B cell (primary cell): ENCODE data around the gene NCOA3. TPM values are rescaled to one million over a fixed set of nuclear protein-coding genes. Genes with fewer than 3 reads are reported as not detected.
A peak's percentile ranks its signal among the peaks of the same experiment; 100 is the strongest.

Source experiments
- ATAC-seq: fragments of 200-7000 bp; cut with Tn5 transposase; one replicate; pipeline ENCODE4 v1.10.0; 2021; ENCODE audit warnings: low read depth, mild to moderate bottlenecking, moderate number of reproducible peaks, moderate library complexity
- CTCF ChIA-PET: fragments of 350-600 bp; sonication (Branson Sonifier 250); formaldehyde crosslinking; loops from one replicate; lab custom pipeline; 2021; ENCODE audit warnings: antibody characterized with exemption, inconsistent platforms; lab: Charles Lee
- POLR2A ChIA-PET: fragments of 350-600 bp; sonication (Branson Sonifier 250); formaldehyde crosslinking; loops from one replicate; lab custom pipeline; 2021; ENCODE audit warnings: antibody characterized with exemption; lab: Charles Lee
- DNase-seq: peaks from one replicate; pipeline ENCODE4 v3.0.0; 2013
- H2AFZ ChIP-seq: 2 replicates; pipeline ENCODE4 v1.6.1; 2012; ENCODE audit warnings: mild to moderate bottlenecking, low read depth, low read length; ENCODE audit not compliant: insufficient read depth, poor library complexity, severe bottlenecking
- H3K27ac ChIP-seq, 2 donors: 1 replicate in 1 of 2; 2 replicates in 1 of 2; pipeline ENCODE4 v1.5.1; 2012 to 2013; ENCODE audit warnings: low read length in 2 of 2, mild to moderate bottlenecking in 2 of 2, moderate library complexity in 1 of 2
- H3K27me3 ChIP-seq, 4 experiments: fragments of 200-600 bp in 1 of 4; sonication (generic) in 1 of 4; replicated peaks in 1 of 4; 1 replicate in 2 of 4; 2 replicates in 2 of 4; pipeline versions ENCODE4 v1.6.1 to v1.7.0; 2013 to 2016; ENCODE audit warnings: low read length in 3 of 4, mild to moderate bottlenecking in 2 of 4, mixed read lengths in 1 of 4, moderate library complexity in 1 of 4; ENCODE audit not compliant: insufficient read depth in 4 of 4, control insufficient read depth in 3 of 4; ENCODE audit errors: control extremely low read depth in 1 of 4
- H3K36me3 ChIP-seq, 2 experiments: replicated peaks in 1 of 2; 1 replicate in 1 of 2; 2 replicates in 1 of 2; pipeline versions ENCODE4 v1.6.1 to v1.7.1; 2013; ENCODE audit warnings: low read length in 1 of 2; ENCODE audit not compliant: insufficient read depth in 2 of 2, control insufficient read depth in 1 of 2; ENCODE audit errors: control extremely low read depth in 1 of 2, extremely low read depth in 1 of 2
- H3K4me1 ChIP-seq, 2 donors: fragments of 200-600 bp in 1 of 2; sonication (generic) in 1 of 2; 1 replicate in 1 of 2; 2 replicates in 1 of 2; pipeline versions ENCODE4 v1.5.1 to v1.6.1; 2013 to 2017; ENCODE audit warnings: low read length in 2 of 2; ENCODE audit not compliant: control insufficient read depth in 2 of 2, insufficient read depth in 2 of 2
- H3K4me2 ChIP-seq: replicated peaks from 2 replicates; pipeline ENCODE3; 2012; ENCODE audit warnings: mild to moderate bottlenecking, low read depth, low read length; ENCODE audit not compliant: poor library complexity, severe bottlenecking
- H3K4me3 ChIP-seq, 5 experiments: fragments of 200-600 bp in 1 of 5; sonication (generic) in 1 of 5; 1 replicate in 3 of 5; 2 replicates in 2 of 5; pipeline versions ENCODE4 v1.5.1 to v1.7.0; 2011 to 2016; ENCODE audit warnings: low read length in 4 of 5, mild to moderate bottlenecking in 4 of 5, low read depth in 2 of 5, control low read depth in 1 of 5, moderate library complexity in 1 of 5; ENCODE audit not compliant: insufficient read depth in 1 of 5; ENCODE audit errors: control extremely low read depth in 1 of 5, extremely low read depth in 1 of 5
- H3K79me2 ChIP-seq: fragments of 200-600 bp; sonication (generic); one replicate; pipeline ENCODE4 v1.6.0; 2016; ENCODE audit warnings: low read length; ENCODE audit not compliant: control insufficient read depth, insufficient read depth
- H3K9ac ChIP-seq: fragments of 200-600 bp; sonication (generic); 2 replicates; pipeline ENCODE4 v1.6.1; 2017; ENCODE audit warnings: mild to moderate bottlenecking, low read length, moderate library complexity
- H3K9me3 ChIP-seq, 3 donors: one replicate each; pipeline versions ENCODE4 v1.6.1 to v1.7.1; 2013; ENCODE audit warnings: low read length in 2 of 3; ENCODE audit not compliant: control insufficient read depth in 2 of 3, insufficient read depth in 1 of 3; ENCODE audit errors: control extremely low read depth in 1 of 3
- H4K20me1 ChIP-seq: 2 replicates; pipeline ENCODE4 v1.6.0; 2012; ENCODE audit warnings: mild to moderate bottlenecking, low read length; ENCODE audit not compliant: insufficient read depth, control insufficient read depth, poor library complexity, severe bottlenecking
- H3K27ac Mint-ChIP-seq: one replicate; pipeline ENCODE4 v1.8.0; 2021; ENCODE audit warnings: mixed read lengths
- H3K27me3 Mint-ChIP-seq: one replicate; pipeline ENCODE4 v1.8.0; 2021; ENCODE audit warnings: mixed read lengths
- H3K4me1 Mint-ChIP-seq: one replicate; pipeline ENCODE4 v1.8.0; 2021; ENCODE audit warnings: mixed read lengths
- H3K4me3 Mint-ChIP-seq: one replicate; pipeline ENCODE4 v1.8.0; 2021; ENCODE audit warnings: mixed read lengths
- H3K9me3 Mint-ChIP-seq: one replicate; pipeline ENCODE4 v1.8.0; 2022; ENCODE audit warnings: mixed read lengths; ENCODE audit not compliant: insufficient read depth
- EZH2 ChIP-seq: IDR thresholded peaks from 2 replicates; pipeline ENCODE4 v1.6.1; 2012; ENCODE audit warnings: borderline replicate concordance, low read depth, mild to moderate bottlenecking, moderate library complexity, low read length; ENCODE audit not compliant: insufficient read depth, poor library complexity, severe bottlenecking
- WGBS: methylation state at CpG from one replicate; pipeline ENCODE4 v1.1.5; 2013; ENCODE audit warnings: missing lambda C conversion rate; ENCODE audit not compliant: insufficient coverage; 5-methylcytosine and 5-hydroxymethylcytosine counted together
- intact Hi-C: fragments of 100-400 bp; cut with micrococcal nuclease; formaldehyde crosslinking; loops from one replicate; pipeline ENCODE4 v1.10.0; 2022
- polyA plus RNA-seq: library from polyadenylated mRNA; depleted of rRNA; stranded (reverse); fragments of >200 nt; gene quantifications from 2 replicates; pipeline ENCODE4 v1.2.3, GENCODE V29; 2012
- total RNA-seq, 2 donors: library from RNA; stranded (reverse); fragments of 120-200 nt in 1 of 2; gene quantifications; 1 replicate in 1 of 2; 2 replicates in 1 of 2; pipeline versions ENCODE4 v1.2.3 to v1.2.4, GENCODE V29; 2013 to 2022
- TF ChIP-seq, protein P1 (sequence below): fragments of 200-600 bp; IDR thresholded peaks from one replicate; pipeline ENCODE4 v1.8.0; 2022; ENCODE audit warnings: antibody characterized with exemption, mild to moderate bottlenecking

The NCOA3 gene
- total and polyA plus RNA-seq, 2 donors (not counting 1 experiment from before 2014, with no cell fraction given) = 54.0 to 309 TPM

DNA sequence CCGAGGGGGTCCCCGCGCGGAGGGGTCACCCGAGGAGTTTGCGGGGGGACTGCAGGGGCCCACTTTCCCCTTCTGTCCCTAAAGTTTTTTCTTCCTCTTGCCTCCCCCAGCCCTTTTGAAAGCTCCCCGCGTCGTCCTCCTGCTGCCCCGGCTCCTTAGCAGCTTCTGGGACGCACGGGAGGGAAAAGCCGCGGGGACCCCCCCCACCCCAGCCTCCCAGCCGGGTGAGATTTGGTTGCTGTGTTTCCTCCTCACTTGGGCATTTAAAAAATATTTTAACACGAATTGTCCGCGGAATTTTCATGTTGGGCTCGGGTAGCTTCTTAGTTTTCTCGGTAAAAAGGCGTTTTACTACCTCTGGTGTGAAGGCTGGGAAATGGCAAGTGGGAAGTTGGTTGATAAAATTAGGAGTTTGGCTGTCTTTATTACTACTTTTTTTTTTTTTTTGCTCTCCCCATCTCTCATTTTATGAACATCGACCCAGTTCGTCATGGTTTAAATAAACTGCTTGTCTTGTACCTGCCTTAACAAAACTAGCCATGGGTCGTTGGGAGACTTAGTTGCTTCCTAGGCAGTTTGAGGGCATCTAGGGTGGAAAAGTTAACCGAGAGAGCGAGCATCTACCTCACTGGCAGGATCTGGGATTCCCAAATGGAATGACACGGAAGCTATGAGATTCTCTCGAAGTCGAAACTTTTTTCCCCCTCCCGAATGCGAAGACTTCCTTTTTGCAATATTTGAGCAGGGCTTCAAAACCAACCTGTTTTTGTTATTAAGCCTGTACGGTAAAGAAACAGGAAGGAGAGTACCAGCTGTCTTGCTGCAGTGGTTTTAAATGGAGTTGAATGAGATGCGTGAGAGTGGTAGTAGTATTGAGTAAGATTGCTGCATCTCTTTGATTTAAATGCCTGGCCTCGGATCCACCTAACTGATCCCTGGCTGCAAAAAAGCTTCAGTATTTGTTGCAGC lies 868 bp downstream of the NCOA3 start:
- ATAC-seq (peak; percentile 47), DNase-seq (peak; percentile 79)
- Histone ChIP-seq H3K27ac (peak overlapping the region; percentile 90 to 95), H2AFZ (peak overlapping the region; percentile 68), H3K27me3 (no peaks in the 10 kb centered on the region), H3K4me1 (peaks cover 36 to 39% of the 10 kb centered on the region in 2 donors), H3K4me2 (peak overlapping the region; percentile 71), H3K9ac (peak overlapping the region; percentile 98), H3K79me2 (peaks cover 78% of the 10 kb centered on the region), H3K36me3 (peaks cover 0 to 2% of the 10 kb centered on the region in 2 experiments), H3K4me3 (peak overlapping the region; percentile 90 to 99 (median 97)), H3K9me3 (no peaks in the 10 kb centered on the region), H4K20me1 (peaks cover 49% of the 10 kb centered on the region)
- H3K9me3 Mint-ChIP-seq = no peaks in the 10 kb centered on the region
- under 1% methylated on average over 22 of the region's 34 CpGs for WGBS
- intact Hi-C loops = loop anchor here (1.0 to 10.0 kb wide), 6 partner anchors 40 to 308 kb away; no protein-coding TSS in a partner anchor
- peaks cover 52% of the 10 kb centered on the region for H3K4me1 Mint-ChIP-seq
- ChIA-PET CTCF (interaction anchor here (1.0 to 6.3 kb wide), 23 partner anchors 9 to 229 kb away, joined by 3 to 87 read pairs (median 6); no protein-coding TSS in a partner anchor), POLR2A (interaction anchor here (0.6 to 5.0 kb wide), 30 partner anchors 9 to 148 kb away, joined by 3 to 69 read pairs (median 6); no protein-coding TSS in a partner anchor)
- H3K27me3 Mint-ChIP-seq = no peaks in the 10 kb centered on the region
- TF ChIP-seq, protein P1, sequence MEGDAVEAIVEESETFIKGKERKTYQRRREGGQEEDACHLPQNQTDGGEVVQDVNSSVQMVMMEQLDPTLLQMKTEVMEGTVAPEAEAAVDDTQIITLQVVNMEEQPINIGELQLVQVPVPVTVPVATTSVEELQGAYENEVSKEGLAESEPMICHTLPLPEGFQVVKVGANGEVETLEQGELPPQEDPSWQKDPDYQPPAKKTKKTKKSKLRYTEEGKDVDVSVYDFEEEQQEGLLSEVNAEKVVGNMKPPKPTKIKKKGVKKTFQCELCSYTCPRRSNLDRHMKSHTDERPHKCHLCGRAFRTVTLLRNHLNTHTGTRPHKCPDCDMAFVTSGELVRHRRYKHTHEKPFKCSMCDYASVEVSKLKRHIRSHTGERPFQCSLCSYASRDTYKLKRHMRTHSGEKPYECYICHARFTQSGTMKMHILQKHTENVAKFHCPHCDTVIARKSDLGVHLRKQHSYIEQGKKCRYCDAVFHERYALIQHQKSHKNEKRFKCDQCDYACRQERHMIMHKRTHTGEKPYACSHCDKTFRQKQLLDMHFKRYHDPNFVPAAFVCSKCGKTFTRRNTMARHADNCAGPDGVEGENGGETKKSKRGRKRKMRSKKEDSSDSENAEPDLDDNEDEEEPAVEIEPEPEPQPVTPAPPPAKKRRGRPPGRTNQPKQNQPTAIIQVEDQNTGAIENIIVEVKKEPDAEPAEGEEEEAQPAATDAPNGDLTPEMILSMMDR = no peak
- TF ChIP-seq EZH2 = no peak
- H3K4me3 Mint-ChIP-seq = peak overlapping the region; percentile 100
- H3K27ac Mint-ChIP-seq = peak overlapping the region; percentile 100
